Thoracic aorta (tissue), 2 donors: Measurements from ENCODE around the gene DMD. TPM values are rescaled to one million over a fixed set of nuclear protein-coding genes. Genes with fewer than 3 reads are reported as not detected.

Experiments
- ATAC-seq: fragments of 150-250 bp; one replicate; pipeline ENCODE4 v1.8.0; 2017; ENCODE audit warnings: low read depth; ENCODE audit not compliant: insufficient number of reproducible peaks, low FRiP score
- DNase-seq: peaks from one replicate; pipeline ENCODE4 v3.0.0-alpha.2; 2020; ENCODE audit warnings: low spot score
- H3K27ac ChIP-seq, 2 donors: fragments of 200-600 bp; sonication (generic); 1 replicate in 1 of 2; 2 replicates in 1 of 2; pipeline ENCODE4 v1.5.1; 2016; ENCODE audit warnings: mild to moderate bottlenecking in 2 of 2, moderate library complexity in 2 of 2
- H3K27me3 ChIP-seq: fragments of 200-600 bp; sonication (generic); replicated peaks from 2 replicates; pipeline ENCODE4 v1.6.0; 2016; ENCODE audit warnings: mild to moderate bottlenecking; ENCODE audit not compliant: insufficient read depth
- H3K36me3 ChIP-seq: fragments of 200-600 bp; sonication (generic); one replicate; pipeline ENCODE4 v1.5.1; 2016
- H3K4me1 ChIP-seq, 2 donors: fragments of 200-600 bp; sonication (generic); 1 replicate in 1 of 2; 2 replicates in 1 of 2; pipeline versions ENCODE4 v1.5.1 to v1.6.0; 2016; ENCODE audit warnings: low read depth in 2 of 2, mild to moderate bottlenecking in 1 of 2; ENCODE audit not compliant: control insufficient read depth in 1 of 2
- H3K4me3 ChIP-seq: fragments of 200-600 bp; sonication (generic); 2 replicates; pipeline ENCODE4 v1.5.1; 2016; ENCODE audit warnings: mild to moderate bottlenecking
- H3K9me3 ChIP-seq: fragments of 200-600 bp; sonication (generic); 2 replicates; pipeline ENCODE4 v1.5.1; 2016
- total RNA-seq, 2 donors: library from RNA; depleted of rRNA; stranded (reverse); fragments of >200 nt; gene quantifications; one replicate each; pipeline versions ENCODE4 v1.1.0 to v1.2.3, GENCODE V29; 2016
- TF ChIP-seq, protein P1 (sequence below): fragments of 200-600 bp; sonication (generic); IDR thresholded peaks from one replicate; pipeline ENCODE4 v1.5.1; 2019; ENCODE audit warnings: antibody characterized with exemption

DMD gene
- total RNA-seq, 2 donors from 2014 or later, result 224 to 233 TPM

GRCh38 chrX:31656013-31656412 is 1555.3 kb downstream of the DMD start:
- TF ChIP-seq, protein P1, sequence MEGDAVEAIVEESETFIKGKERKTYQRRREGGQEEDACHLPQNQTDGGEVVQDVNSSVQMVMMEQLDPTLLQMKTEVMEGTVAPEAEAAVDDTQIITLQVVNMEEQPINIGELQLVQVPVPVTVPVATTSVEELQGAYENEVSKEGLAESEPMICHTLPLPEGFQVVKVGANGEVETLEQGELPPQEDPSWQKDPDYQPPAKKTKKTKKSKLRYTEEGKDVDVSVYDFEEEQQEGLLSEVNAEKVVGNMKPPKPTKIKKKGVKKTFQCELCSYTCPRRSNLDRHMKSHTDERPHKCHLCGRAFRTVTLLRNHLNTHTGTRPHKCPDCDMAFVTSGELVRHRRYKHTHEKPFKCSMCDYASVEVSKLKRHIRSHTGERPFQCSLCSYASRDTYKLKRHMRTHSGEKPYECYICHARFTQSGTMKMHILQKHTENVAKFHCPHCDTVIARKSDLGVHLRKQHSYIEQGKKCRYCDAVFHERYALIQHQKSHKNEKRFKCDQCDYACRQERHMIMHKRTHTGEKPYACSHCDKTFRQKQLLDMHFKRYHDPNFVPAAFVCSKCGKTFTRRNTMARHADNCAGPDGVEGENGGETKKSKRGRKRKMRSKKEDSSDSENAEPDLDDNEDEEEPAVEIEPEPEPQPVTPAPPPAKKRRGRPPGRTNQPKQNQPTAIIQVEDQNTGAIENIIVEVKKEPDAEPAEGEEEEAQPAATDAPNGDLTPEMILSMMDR, result no peak
- no peak for ATAC-seq
- H3K9me3 ChIP-seq, result no peaks in the 10 kb centered on the region

DNA sequence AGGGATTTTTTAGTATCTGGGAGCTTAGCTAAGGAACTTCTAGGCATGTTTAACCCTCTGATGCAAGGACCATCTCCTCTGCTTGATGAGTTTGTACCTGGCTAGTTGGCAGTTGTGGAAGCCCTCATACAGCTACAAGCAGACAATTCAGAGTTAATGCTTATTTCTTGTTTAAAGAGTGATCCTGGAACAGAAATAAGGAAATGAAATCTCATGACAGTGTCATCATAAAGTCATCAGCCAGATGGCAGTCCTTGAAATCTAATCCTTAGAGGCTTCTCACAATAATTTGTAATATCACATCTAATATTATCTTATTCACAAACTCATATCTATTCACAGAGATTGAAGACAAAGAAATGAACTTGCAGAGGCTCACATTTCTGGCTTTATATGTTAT is 1557.9 kb downstream of the DMD start:
- no peak overlapping the region for H3K27ac ChIP-seq
- no peaks in the 10 kb centered on the region for H3K36me3 ChIP-seq
- ATAC-seq (no peak), DNase-seq (no peak)
- H3K4me1 ChIP-seq, result no peaks in the 10 kb centered on the region
- TF ChIP-seq, protein P1, result no peak
- H3K4me3 ChIP-seq, result no peak overlapping the region
- no peaks in the 10 kb centered on the region for H3K9me3 ChIP-seq
- no peaks in the 10 kb centered on the region for H3K27me3 ChIP-seq

More at GRCh38 chrX:31656013-31656412, 1555.3 kb downstream of the DMD start:
- Histone ChIP-seq H3K4me1 (no peaks in the 10 kb centered on the region), H3K27me3 (no peaks in the 10 kb centered on the region), H3K27ac (no peak overlapping the region), H3K36me3 (no peaks in the 10 kb centered on the region), H3K4me3 (no peak overlapping the region)
- no peak for DNase-seq

DNA sequence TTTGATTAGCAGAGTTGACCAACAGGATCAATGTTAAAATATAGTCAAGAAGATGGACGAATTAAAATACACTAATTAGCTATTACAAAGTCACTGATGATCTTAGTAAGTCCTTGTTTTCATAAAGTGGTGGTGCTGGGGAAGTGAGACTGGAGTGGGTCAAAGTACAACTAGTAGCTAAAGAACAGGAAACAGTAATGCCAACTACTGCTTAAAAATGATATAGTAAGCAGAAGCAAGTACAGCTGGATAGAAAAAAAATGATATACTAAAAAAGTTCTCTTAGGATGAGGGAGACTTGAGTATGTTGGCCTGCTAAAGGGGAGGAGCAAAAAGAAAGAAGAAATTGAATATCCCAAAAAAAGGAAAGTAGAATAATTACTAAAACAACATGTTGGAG is 1558.7 kb downstream of the DMD start:
- ATAC-seq (no peak), DNase-seq (no peak)
- Histone ChIP-seq H3K27ac (no peak overlapping the region), H3K4me3 (no peak overlapping the region), H3K9me3 (no peaks in the 10 kb centered on the region), H3K27me3 (no peaks in the 10 kb centered on the region), H3K4me1 (no peaks in the 10 kb centered on the region), H3K36me3 (no peaks in the 10 kb centered on the region)
- TF ChIP-seq, protein P1, result no peak

DNA sequence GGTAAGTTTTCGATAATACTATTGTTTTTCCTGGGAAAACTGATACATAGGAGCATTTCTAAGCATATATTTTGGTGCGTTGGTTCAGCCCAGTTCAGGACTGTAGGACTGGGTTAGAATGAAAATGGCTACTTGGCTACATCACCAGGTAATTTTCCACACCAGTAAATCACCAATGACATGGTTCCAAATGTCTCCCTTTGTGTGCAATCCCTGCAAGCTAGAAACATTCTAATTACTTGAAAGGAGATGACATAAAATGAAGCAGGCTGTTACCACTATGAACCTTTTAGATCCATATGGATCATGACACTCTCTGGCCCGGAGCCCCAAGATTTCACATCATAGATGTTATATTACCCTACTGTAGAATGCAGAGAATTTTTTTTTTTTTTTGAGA is 1562.1 kb downstream of the DMD start:
- no peaks in the 10 kb centered on the region for H3K27me3 ChIP-seq
- no peaks in the 10 kb centered on the region for H3K4me1 ChIP-seq
- H3K4me3 ChIP-seq, result no peak overlapping the region
- H3K9me3 ChIP-seq, result no peaks in the 10 kb centered on the region
- TF ChIP-seq, protein P1, result no peak
- H3K36me3 ChIP-seq, result no peaks in the 10 kb centered on the region
- DNase-seq (no peak), ATAC-seq (no peak)
- H3K27ac ChIP-seq, result no peak overlapping the region

DNA sequence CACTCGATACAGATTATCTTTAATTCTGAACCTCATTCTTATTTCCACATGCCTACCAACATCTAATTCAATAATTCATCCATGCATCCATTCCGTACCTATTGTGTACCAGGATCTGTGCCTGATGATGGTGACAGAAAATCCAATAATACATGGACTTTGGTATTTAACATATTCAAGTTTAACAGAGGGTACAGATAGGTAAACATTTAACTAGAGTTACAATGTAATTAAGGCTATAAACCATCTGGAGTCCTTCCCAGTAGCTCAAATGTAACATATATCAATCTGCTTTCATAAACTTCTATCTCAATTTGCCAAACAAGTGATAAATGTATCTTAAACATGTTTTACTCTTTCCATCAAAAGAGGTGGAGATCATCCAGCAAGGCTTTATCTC is 1578.0 kb downstream of the DMD start:
- H3K4me3 ChIP-seq, result no peak overlapping the region
- DNase-seq, result no peak
- no peaks in the 10 kb centered on the region for H3K9me3 ChIP-seq
- TF ChIP-seq, protein P1, result no peak
- H3K4me1 ChIP-seq, result no peaks in the 10 kb centered on the region
- no peaks in the 10 kb centered on the region for H3K27me3 ChIP-seq
- no peaks in the 10 kb centered on the region for H3K36me3 ChIP-seq
- H3K27ac ChIP-seq, result no peak overlapping the region
- no peak for ATAC-seq
